ENCODE measurements around the gene IL10.

- no peak for TF ChIP-seq ZFX (IDR thresholded peaks at IDR 0.05; ENCODE audit: borderline replicate concordance)
- TF ChIP-seq CTCF (IDR thresholded peaks at IDR 0.05), result no peak
Observed at GRCh38 chr1:206805357-206805756, 33.1 kb upstream of the IL10 start.

Data from 22Rv1 (cell line).